Dermis microvascular lymphatic vessel endothelial cell (primary cell): ENCODE measurements around the gene NDUFS2. TPM values are rescaled to one million over a fixed set of nuclear protein-coding genes. Genes with fewer than 3 reads are reported as not detected.

Source experiments
- DNase-seq, 2 donors: peaks; one replicate each; pipeline versions ENCODE4 v3.0.0 to v3.0.0-alpha.2; 2010; ENCODE audit warnings: low read depth in 2 of 2
- total RNA-seq: library from RNA; depleted of rRNA; stranded (reverse); fragments of >200 nt; gene quantifications from 2 replicates; pipeline ENCODE4 v1.2.1, GENCODE V29; 2014

The NDUFS2 gene
- total RNA-seq, 1 donor from 2014 or later = 196 TPM

GRCh38 chr1:161172349-161172748 is 29.8 kb upstream of the NDUFS2 start:
- no peak for DNase-seq

- DNase-seq = peak in 1 of 2 donors; percentile 19
Measured at GRCh38 chr1:161172776-161173376, 29.3 kb upstream of the NDUFS2 start.

GRCh38 chr1:161173711-161174110 is 28.5 kb upstream of the NDUFS2 start:
- no peak for DNase-seq

GRCh38 chr1:161174911-161175310 is 27.3 kb upstream of the NDUFS2 start:
- no peak for DNase-seq

- DNase-seq = no peak
Measured at GRCh38 chr1:161175771-161176453, 26.3 kb upstream of the NDUFS2 start.

GRCh38 chr1:161176468-161177111 is 25.6 kb upstream of the NDUFS2 start:
- no peak for DNase-seq

GRCh38 chr1:161177112-161177935 is 24.8 kb upstream of the NDUFS2 start, which contains the start of gene B4GALT3:
TSS of gene B4GALT3 (minus strand) at chr1:161177507. CDS start at chr1:161176060, 1,447 bp downstream.
- peak in 1 of 2 donors; percentile 80 for DNase-seq

GRCh38 chr1:161177936-161178244 is 24.3 kb upstream of the NDUFS2 start:
- no peak for DNase-seq

GRCh38 chr1:161179698-161180097 is 22.5 kb upstream of the NDUFS2 start:
- DNase-seq = no peak

- DNase-seq = peak in 1 of 2 donors; percentile 25
Measured at GRCh38 chr1:161180639-161181038, 21.5 kb upstream of the NDUFS2 start.

GRCh38 chr1:161182214-161182613 is 20.0 kb upstream of the NDUFS2 start:
- peak in 1 of 2 donors; percentile 42 for DNase-seq

GRCh38 chr1:161185282-161185682 is 16.9 kb upstream of the NDUFS2 start:
- peak; percentile 90 to 96 for DNase-seq

- no peak for DNase-seq
Measured at GRCh38 chr1:161185732-161186311, 16.3 kb upstream of the NDUFS2 start.

GRCh38 chr1:161187311-161187710 is 14.9 kb upstream of the NDUFS2 start:
- DNase-seq = no peak

- no peak for DNase-seq
Measured at GRCh38 chr1:161188381-161188780, 13.8 kb upstream of the NDUFS2 start.

- DNase-seq = no peak
Measured at GRCh38 chr1:161189036-161189435, 13.1 kb upstream of the NDUFS2 start.

- DNase-seq = no peak
Measured at GRCh38 chr1:161190962-161191521, 11.1 kb upstream of the NDUFS2 start.

- no peak for DNase-seq
Measured at GRCh38 chr1:161191971-161192370, 10.2 kb upstream of the NDUFS2 start.

GRCh38 chr1:161192476-161193465 is 9.4 kb upstream of the NDUFS2 start:
- peak; percentile 48 to 79 for DNase-seq
